ENCODE results near the gene TTC9C. TPM values are rescaled to one million over a fixed set of nuclear protein-coding genes. Genes with fewer than 3 reads are reported as not detected.

The TTC9C gene
- total RNA-seq, 1 donor from 2014 or later: 11.2 TPM

Other genes starting within 250 kb of the TTC9C start
- gene AHNAK, start 181.7 kb upstream of the TTC9C start, total RNA-seq: 115 TPM
- 441 TPM for gene EEF1G, start 154.6 kb upstream of the TTC9C start, total RNA-seq
- 32.6 TPM for gene TUT1, start 137.0 kb upstream of the TTC9C start, total RNA-seq
- gene MTA2, start 126.6 kb upstream of the TTC9C start, total RNA-seq: 24.4 TPM
- 29.9 TPM for gene EML3, start 115.7 kb upstream of the TTC9C start, total RNA-seq
- gene ROM1, start 115.2 kb upstream of the TTC9C start, total RNA-seq: 1.1 TPM
- gene B3GAT3, start 106.5 kb upstream of the TTC9C start, total RNA-seq: 16.8 TPM
- 220 TPM for gene GANAB, start 81.9 kb upstream of the TTC9C start, total RNA-seq
- gene INTS5, start 75.2 kb upstream of the TTC9C start, total RNA-seq: 12.8 TPM
- 30.4 TPM for gene C11orf98, start 63.3 kb upstream of the TTC9C start, total RNA-seq
- 3.4 TPM for gene CSKMT, start 63.2 kb upstream of the TTC9C start, total RNA-seq
- gene UQCC3, start 56.8 kb upstream of the TTC9C start, total RNA-seq: 4.9 TPM
- 3.3 TPM for gene LBHD1, start 56.2 kb upstream of the TTC9C start, total RNA-seq
- 30.5 TPM for gene UBXN1, start 49.4 kb upstream of the TTC9C start, total RNA-seq
- gene LRRN4CL, start 39.0 kb upstream of the TTC9C start, total RNA-seq: not detected
- 35.1 TPM for gene BSCL2, start 21.1 kb upstream of the TTC9C start, total RNA-seq
- 0.20 TPM for gene GNG3, start 20.8 kb upstream of the TTC9C start, total RNA-seq
- 13.7 TPM for gene HNRNPUL2, start 1.0 kb upstream of the TTC9C start, total RNA-seq
- 5.5 TPM for gene ZBTB3, start 25.7 kb downstream of the TTC9C start, total RNA-seq
- 22.7 TPM for gene POLR2G, start 33.1 kb downstream of the TTC9C start, total RNA-seq
- 22.9 TPM for gene TAF6L, start 42.9 kb downstream of the TTC9C start, total RNA-seq
- gene TMEM179B, start 58.9 kb downstream of the TTC9C start, total RNA-seq: 27.5 TPM
- gene TMEM223, start 63.5 kb downstream of the TTC9C start, total RNA-seq: 7.6 TPM
- gene NXF1, start 77.0 kb downstream of the TTC9C start, total RNA-seq: 42.8 TPM
- gene STX5, start 103.6 kb downstream of the TTC9C start, total RNA-seq: 23.8 TPM
- not detected for gene TEX54, start 104.4 kb downstream of the TTC9C start, total RNA-seq
- 20.5 TPM for gene WDR74, start 111.1 kb downstream of the TTC9C start, total RNA-seq
- gene SLC3A2, start 152.4 kb downstream of the TTC9C start, total RNA-seq: 64.8 TPM
- gene CHRM1, start 192.9 kb downstream of the TTC9C start, total RNA-seq: not detected